ENCODE data around the gene PEX1.
"Not testable (repeated sequence)": the region's sequence is repeated elsewhere in the genome, so short reads cannot be mapped to it uniquely, and the experiment has no call there.

The PEX1 gene

GRCh38 chr7:92503767-92504166 lies 24.6 kb downstream of the PEX1 start:
- no peak for DNase-seq

- no peak for DNase-seq
Measured at GRCh38 chr7:92498557-92498956, 29.8 kb downstream of the PEX1 start.

- no peak for DNase-seq
Measured at GRCh38 chr7:92496876-92497275, 31.4 kb downstream of the PEX1 start.

GRCh38 chr7:92489634-92490033 lies 38.7 kb downstream of the PEX1 start:
- no peak for DNase-seq

- DNase-seq = no peak
Measured at GRCh38 chr7:92487804-92488203, 40.5 kb downstream of the PEX1 start.

- DNase-seq = no peak
Measured at GRCh38 chr7:92485974-92486373, 42.3 kb downstream of the PEX1 start.

GRCh38 chr7:92485267-92485892 lies 42.9 kb downstream of the PEX1 start:
- DNase-seq = no peak

GRCh38 chr7:92484226-92484625 lies 44.1 kb downstream of the PEX1 start:
- DNase-seq = not testable (repeated sequence)

- not testable (repeated sequence) for DNase-seq
Measured at GRCh38 chr7:92483624-92484023, 44.7 kb downstream of the PEX1 start.

- not testable (repeated sequence) for DNase-seq
Measured at GRCh38 chr7:92479146-92479545, 49.2 kb downstream of the PEX1 start.

- no peak for DNase-seq
Measured at GRCh38 chr7:92478711-92479110, 49.6 kb downstream of the PEX1 start.

GRCh38 chr7:92478095-92478494 lies 50.2 kb downstream of the PEX1 start:
- no peak for DNase-seq

- DNase-seq = not testable (repeated sequence)
Measured at GRCh38 chr7:92477681-92478080, 50.6 kb downstream of the PEX1 start, which contains the start of gene ERVW-1. Gene ERVW-1 (minus strand): TSS chr7:92477946. CDS start chr7:92470381, 7,565 bp downstream.

- DNase-seq = not testable (repeated sequence)
Measured at GRCh38 chr7:92475851-92476590, 52.3 kb downstream of the PEX1 start.

GRCh38 chr7:92475261-92475770 lies 53.0 kb downstream of the PEX1 start:
- DNase-seq = not testable (repeated sequence)

- DNase-seq = not testable (repeated sequence)
Measured at GRCh38 chr7:92473989-92474388, 54.3 kb downstream of the PEX1 start.

GRCh38 chr7:92468589-92468988 lies 59.7 kb downstream of the PEX1 start:
- DNase-seq = not testable (repeated sequence)

- DNase-seq = no peak
Measured at GRCh38 chr7:92466682-92467081, 61.6 kb downstream of the PEX1 start.

- DNase-seq = no peak
Measured at GRCh38 chr7:92464515-92464914, 63.8 kb downstream of the PEX1 start.

GRCh38 chr7:92462560-92462959 lies 65.8 kb downstream of the PEX1 start:
- DNase-seq = no peak

GRCh38 chr7:92461027-92462003 lies 67.0 kb downstream of the PEX1 start:
- peak; percentile 31 for DNase-seq

- no peak for DNase-seq
Measured at GRCh38 chr7:92460510-92460909, 67.8 kb downstream of the PEX1 start.

- no peak for DNase-seq
Measured at GRCh38 chr7:92460109-92460508, 68.2 kb downstream of the PEX1 start.

Measured in NCI-H774 (cell line).